NCI-H82 (cell line): Measurements from ENCODE around the gene KLK2.
A peak's percentile ranks its signal among the peaks of the same experiment; 100 is the strongest.

Experiments
- DNase-seq: peaks from one replicate; lab custom pipeline; 2025; lab: John Stamatoyannopoulos, UW

KLK2 gene

DNA sequence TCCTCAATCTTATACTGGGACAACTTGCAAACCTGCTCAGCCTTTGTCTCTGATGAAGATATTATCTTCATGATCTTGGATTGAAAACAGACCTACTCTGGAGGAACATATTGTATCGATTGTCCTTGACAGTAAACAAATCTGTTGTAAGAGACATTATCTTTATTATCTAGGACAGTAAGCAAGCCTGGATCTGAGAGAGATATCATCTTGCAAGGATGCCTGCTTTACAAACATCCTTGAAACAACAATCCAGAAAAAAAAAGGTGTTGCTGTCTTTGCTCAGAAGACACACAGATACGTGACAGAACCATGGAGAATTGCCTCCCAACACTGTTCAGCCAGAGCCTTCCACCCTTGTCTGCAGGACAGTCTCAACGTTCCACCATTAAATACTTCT, 22.5 kb upstream of the KLK2 start:
- DNase-seq, result no peak

DNA sequence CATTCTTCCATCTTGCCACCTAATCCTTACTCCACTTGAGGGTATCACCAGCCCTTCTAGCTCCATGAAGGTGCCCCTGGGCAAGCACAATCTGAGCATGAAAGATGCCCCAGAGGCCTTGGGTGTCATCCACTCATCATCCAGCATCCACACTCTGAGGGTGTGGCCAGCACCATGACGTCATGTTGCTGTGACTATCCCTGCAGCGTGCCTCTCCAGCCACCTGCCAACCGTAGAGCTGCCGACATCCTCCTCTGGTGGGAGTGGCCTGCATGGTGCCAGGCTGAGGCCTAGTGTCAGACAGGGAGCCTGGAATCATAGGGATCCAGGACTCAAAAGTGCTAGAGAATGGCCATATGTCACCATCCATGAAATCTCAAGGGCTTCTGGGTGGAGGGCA, 21.6 kb upstream of the KLK2 start:
- DNase-seq, result no peak

DNA sequence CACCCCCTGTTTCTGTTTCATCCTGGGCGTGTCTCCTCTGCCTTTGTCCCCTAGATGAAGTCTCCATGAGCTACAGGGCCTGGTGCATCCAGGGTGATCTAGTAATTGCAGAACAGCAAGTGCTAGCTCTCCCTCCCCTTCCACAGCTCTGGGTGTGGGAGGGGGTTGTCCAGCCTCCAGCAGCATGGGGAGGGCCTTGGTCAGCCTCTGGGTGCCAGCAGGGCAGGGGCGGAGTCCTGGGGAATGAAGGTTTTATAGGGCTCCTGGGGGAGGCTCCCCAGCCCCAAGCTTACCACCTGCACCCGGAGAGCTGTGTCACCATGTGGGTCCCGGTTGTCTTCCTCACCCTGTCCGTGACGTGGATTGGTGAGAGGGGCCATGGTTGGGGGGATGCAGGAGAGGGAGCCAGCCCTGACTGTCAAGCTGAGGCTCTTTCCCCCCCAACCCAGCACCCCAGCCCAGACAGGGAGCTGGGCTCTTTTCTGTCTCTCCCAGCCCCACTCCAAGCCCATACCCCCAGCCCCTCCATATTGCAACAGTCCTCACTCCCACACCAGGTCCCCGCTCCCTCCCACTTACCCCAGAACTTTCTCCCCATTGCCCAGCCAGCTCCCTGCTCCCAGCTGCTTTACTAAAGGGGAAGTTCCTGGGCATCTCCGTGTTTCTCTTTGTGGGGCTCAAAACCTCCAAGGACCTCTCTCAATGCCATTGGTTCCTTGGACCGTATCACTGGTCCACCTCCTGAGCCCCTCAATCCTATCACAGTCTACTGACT, 18.4 kb upstream of the KLK2 start, which contains the start of gene KLK3:
Gene KLK3 (plus strand): TSS at position 280 of the 775 bp plus-strand sequence. CDS start 41 bp downstream, at position 321.
- no peak for DNase-seq

DNA sequence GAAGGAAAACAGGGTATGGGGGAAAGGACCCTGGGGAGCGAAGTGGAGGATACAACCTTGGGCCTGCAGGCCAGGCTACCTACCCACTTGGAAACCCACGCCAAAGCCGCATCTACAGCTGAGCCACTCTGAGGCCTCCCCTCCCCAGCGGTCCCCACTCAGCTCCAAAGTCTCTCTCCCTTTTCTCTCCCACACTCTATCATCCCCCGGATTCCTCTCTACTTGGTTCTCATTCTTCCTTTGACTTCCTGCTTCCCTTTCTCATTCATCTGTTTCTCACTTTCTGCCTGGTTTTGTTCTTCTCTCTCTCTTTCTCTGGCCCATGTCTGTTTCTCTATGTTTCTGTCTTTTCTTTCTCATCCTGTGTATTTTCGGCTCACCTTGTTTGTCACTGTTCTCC, 15.9 kb upstream of the KLK2 start:
- DNase-seq, result no peak

DNA sequence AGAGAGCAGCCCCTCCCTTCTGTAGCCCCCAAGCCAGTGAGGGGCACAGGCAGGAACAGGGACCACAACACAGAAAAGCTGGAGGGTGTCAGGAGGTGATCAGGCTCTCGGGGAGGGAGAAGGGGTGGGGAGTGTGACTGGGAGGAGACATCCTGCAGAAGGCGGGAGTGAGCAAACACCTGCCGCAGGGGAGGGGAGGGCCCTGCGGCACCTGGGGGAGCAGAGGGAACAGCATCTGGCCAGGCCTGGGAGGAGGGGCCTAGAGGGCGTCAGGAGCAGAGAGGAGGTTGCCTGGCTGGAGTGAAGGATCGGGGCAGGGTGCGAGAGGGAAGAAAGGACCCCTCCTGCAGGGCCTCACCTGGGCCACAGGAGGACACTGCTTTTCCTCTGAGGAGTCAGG, 14.4 kb upstream of the KLK2 start:
- no peak for DNase-seq

DNA sequence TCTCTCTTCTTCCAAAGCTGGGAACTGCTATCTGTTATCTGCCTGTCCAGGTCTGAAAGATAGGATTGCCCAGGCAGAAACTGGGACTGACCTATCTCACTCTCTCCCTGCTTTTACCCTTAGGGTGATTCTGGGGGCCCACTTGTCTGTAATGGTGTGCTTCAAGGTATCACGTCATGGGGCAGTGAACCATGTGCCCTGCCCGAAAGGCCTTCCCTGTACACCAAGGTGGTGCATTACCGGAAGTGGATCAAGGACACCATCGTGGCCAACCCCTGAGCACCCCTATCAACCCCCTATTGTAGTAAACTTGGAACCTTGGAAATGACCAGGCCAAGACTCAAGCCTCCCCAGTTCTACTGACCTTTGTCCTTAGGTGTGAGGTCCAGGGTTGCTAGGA, 13.4 kb upstream of the KLK2 start:
- DNase-seq, result no peak

DNA sequence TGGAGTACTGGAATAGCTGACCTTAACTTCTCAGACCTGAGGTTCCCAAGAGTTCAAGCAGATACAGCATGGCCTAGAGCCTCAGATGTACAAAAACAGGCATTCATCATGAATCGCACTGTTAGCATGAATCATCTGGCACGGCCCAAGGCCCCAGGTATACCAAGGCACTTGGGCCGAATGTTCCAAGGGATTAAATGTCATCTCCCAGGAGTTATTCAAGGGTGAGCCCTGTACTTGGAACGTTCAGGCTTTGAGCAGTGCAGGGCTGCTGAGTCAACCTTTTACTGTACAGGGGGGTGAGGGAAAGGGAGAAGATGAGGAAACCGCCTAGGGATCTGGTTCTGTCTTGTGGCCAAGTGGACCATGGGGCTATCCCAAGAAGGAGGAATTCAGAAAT, 12.2 kb upstream of the KLK2 start:
- no peak for DNase-seq

DNA sequence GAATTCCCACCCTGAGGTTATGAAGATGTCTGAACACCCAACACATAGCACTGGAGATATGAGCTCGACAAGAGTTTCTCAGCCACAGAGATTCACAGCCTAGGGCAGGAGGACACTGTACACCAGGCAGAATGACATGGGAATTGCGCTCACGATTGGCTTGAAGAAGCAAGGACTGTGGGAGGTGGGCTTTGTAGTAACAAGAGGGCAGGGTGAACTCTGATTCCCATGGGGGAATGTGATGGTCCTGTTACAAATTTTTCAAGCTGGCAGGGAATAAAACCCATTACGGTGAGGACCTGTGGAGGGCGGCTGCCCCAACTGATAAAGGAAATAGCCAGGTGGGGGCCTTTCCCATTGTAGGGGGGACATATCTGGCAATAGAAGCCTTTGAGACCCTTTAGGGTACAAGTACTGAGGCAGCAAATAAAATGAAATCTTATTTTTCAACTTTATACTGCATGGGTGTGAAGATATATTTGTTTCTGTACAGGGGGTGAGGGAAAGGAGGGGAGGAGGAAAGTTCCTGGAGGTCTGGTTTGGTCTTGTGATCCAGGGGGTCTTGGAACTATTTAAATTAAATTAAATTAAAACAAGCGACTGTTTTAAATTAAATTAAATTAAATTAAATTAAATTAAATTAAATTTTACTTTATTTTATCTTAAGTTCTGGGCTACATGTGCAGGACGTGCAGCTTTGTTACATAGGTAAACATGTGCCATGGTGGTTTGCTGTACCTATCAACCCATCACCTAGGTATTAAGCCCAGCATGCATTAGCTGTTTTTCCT, 11.5 kb upstream of the KLK2 start:
- no peak for DNase-seq

DNA sequence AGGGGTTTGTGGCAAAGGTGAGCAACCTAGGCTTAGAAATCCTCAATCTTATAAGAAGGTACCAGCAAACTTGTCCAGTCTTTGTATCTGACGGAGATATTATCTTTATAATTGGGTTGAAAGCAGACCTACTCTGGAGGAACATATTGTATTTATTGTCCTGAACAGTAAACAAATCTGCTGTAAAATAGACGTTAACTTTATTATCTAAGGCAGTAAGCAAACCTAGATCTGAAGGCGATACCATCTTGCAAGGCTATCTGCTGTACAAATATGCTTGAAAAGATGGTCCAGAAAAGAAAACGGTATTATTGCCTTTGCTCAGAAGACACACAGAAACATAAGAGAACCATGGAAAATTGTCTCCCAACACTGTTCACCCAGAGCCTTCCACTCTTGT, 3.8 kb upstream of the KLK2 start:
- no peak for DNase-seq

DNA sequence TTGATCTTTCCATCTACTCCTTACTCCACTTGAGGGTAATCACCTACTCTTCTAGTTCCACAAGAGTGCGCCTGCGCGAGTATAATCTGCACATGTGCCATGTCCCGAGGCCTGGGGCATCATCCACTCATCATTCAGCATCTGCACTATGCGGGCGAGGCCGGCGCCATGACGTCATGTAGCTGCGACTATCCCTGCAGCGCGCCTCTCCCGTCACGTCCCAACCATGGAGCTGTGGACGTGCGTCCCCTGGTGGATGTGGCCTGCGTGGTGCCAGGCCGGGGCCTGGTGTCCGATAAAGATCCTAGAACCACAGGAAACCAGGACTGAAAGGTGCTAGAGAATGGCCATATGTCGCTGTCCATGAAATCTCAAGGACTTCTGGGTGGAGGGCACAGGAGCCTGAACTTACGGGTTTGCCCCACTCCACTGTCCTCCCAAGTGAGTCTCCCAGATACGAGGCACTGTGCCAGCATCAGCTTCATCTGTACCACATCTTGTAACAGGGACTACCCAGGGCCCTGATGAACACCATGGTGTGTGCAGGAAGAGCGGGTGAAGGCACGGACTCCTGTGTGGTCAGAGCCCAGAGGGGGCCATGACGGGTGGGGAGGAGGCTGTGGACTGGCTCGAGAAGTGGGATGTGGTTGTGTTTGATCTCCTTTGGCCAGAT, 2.7 kb upstream of the KLK2 start:
- DNase-seq, result peak; percentile 74

DNA sequence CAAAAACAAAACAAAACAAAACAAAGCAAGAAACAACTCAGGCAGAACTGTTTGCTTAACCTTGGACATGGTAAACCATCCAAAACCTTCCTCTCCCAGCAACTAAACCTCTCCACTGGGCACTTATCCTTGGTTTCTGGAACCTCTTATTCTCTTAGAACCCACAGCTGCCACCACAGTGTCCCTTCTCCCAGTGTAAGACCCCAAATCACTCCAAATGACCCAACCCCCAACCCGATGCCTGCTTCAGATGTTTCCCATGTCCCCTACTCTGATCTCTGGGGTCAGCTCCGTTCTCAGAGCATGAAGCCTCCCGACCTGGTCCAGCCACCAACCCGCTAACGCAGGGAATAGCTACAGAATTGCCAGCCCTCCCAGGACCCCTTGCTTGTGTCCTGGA, 972 bp downstream of the KLK2 start:
- no peak for DNase-seq

DNA sequence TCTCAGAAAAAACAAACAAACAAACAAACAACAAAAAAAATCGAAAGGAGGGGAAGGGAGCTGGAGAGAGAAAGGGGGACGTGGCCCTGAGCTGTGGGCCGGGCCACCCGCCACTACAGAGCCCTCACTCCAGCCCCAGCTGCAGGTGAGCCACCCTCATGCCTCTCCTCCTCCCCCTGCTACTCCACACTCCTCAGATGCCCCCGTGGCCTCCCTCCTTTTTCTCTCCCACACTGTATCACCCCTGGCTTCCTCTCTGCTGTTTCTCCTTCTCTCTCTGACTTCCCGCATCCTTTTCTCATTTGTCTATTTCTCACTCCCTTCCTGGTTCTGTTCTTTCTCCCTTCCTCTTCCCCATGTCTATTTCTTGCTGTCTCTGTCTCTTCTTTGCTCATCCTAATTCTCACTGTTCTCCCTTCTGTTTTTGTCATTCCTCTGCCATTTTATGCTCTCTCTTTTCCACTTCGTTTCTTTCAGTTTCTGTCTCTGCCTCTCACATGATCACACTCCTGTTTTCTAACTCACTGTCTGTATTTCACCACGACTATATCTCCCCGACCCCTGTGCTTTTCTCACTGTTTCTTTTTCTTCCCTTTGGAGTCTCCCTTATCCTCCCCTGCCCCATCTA, 2.7 kb downstream of the KLK2 start:
- no peak for DNase-seq

DNA sequence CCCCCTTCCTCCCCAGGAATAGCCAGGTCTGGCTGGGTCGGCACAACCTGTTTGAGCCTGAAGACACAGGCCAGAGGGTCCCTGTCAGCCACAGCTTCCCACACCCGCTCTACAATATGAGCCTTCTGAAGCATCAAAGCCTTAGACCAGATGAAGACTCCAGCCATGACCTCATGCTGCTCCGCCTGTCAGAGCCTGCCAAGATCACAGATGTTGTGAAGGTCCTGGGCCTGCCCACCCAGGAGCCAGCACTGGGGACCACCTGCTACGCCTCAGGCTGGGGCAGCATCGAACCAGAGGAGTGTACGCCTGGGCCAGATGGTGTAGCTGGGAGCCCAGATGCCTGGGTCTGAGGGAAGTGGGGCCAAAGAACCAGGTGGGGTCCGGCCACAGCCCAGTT, 3.2 kb downstream of the KLK2 start:
- DNase-seq, result no peak

DNA sequence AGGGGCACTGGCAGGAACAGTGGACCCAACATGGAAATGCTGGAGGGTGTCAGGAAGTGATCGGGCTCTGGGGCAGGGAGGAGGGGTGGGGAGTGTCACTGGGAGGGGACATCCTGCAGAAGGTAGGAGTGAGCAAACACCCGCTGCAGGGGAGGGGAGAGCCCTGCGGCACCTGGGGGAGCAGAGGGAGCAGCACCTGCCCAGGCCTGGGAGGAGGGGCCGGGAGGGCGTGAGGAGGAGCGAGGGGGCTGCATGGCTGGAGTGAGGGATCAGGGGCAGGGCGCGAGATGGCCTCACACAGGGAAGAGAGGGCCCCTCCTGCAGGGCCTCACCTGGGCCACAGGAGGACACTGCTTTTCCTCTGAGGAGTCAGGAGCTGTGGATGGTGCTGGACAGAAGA, 4.1 kb downstream of the KLK2 start:
- DNase-seq, result no peak

DNA sequence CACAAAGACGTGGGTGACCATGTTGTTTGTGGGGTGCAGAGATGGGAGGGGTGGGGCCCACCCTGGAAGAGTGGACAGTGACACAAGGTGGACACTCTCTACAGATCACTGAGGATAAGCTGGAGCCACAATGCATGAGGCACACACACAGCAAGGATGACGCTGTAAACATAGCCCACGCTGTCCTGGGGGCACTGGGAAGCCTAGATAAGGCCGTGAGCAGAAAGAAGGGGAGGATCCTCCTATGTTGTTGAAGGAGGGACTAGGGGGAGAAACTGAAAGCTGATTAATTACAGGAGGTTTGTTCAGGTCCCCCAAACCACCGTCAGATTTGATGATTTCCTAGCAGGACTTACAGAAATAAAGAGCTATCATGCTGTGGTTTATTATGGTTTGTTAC, 5.6 kb downstream of the KLK2 start:
- DNase-seq, result no peak

DNA sequence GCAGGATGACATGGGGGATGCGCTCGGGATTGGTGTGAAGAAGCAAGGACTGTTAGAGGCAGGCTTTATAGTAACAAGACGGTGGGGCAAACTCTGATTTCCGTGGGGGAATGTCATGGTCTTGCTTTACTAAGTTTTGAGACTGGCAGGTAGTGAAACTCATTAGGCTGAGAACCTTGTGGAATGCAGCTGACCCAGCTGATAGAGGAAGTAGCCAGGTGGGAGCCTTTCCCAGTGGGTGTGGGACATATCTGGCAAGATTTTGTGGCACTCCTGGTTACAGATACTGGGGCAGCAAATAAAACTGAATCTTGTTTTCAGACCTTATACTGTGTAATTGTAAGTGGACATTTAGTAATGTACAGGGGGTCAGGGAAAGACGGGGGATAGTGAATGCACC, 7.0 kb downstream of the KLK2 start:
- DNase-seq, result no peak

DNA sequence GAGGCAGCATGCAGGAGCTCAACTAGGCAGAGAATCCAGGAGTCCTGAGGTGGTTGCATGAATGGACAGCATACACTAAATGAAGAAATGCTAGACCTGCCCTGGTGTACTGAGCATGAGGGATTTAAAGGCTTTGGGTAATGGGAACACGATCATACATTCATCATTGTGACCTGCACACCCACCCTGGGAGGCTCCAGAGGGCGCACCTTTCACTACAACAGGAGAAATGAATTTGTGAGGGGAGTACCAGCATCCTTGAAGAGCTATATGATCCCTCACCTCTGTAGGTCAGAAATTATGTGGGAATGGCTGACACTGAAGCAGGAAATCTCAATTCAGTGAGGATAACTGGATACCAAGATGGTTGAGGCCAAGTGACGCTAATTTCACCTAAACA, 8.9 kb downstream of the KLK2 start:
- DNase-seq, result no peak

DNA sequence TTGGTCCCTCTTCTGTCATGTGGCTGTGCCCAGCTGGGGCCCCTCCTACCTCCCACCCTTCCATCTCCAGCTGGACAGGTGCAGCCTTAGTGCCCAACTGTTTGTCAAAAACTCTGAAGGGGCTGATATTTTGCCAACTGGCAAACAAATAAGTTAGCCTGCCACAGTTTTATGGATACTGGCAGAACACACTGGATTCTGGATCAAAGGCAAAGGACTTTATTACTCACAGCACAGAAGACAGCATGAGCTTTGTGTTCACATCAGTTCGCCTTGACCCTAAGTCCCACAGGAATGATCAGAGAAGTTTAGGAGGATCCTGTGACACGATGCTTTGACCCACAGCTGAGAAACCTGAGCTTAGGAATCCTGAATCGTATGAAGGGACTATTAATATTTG, 16.4 kb downstream of the KLK2 start:
- no peak for DNase-seq

DNA sequence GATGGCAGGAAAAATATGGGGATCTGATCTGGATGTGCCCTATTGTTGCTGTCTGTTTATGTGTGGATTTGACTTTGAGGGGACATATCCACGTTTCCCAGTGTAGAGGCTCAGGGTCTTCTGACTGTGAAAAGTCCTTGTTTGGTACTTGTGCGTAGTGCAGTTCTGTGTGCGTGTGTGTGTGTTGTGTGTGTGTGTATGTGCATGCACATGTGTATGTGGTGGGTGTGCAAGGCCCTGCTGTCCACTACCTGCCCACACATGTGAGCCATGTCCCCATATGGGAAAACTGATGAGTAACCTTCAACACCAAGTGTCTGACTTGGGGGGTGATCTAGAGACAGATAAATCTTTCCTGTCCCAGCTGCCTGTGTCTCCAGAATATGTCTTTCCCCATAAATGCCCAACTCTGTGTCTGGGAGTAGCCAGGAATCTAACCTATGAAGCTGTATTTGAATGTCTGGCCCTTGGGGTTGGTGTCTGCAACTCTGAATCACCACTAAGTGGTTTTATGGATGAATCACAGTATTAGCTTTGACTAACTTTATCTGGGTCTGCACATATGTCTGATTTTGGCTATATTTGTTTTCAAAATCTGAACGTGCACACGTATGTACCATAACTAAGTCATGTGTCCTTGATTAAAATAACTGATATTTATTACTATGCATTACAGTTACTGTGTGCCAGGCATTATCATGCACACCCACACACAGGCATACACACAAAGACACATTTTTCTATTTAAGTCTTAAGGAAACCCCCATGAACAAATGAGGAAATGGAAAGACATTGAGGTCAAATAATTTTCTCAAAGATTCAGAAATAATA, 17.4 kb downstream of the KLK2 start:
- DNase-seq, result no peak

DNA sequence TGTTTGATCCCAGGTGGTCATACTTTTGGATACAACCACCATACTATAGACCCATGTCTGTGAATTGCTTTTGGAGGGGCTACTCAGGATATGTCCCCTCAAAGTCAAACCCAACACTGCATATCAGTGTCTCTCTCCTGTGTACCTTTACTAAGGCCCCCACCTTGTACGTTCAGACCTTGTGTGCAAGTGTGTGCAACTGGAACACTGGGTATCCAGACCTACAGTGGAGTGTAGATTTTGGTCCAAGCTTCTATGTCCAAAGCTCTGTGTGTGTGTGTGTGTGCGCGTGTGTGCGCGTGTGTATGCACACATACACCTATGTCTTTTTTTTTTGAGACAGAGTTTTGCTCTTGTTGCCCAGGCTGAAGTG, 18.0 kb downstream of the KLK2 start:
- DNase-seq, result no peak

DNA sequence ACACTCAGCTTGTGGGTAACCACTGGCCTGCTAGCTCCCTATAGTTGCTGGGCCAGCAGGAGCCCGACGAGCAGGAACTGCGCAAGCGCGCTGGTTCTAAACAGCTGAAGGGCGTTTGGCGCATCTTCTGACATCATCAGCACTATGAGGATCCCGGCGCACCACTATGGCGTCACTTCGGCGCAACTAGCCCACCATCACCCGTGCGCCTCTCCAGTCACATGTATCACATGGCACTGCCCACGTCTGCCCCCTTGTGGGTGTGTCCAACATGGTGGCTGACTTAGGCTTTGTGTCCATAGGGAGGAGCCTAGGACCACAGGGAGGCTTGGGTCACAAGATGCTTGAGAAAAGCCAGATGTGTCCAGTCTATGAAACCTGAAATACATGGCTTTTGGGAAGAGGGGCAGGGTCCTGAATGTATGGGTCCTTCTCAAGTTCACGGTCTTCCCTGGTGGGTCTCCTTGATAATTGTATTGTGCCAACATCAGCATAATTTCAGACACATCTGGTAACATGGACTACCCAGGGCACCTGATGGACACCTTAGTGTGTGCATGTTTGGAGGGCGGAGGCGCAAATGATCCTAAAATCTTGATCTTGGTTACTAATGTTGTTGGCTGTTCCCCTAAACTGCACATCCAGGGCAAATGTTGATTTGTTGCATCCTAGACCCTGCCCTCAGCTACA, 20.0 kb downstream of the KLK2 start:
- peak; percentile 23 for DNase-seq
